RWPE1 (cell line): ENCODE results near the gene EFCAB14.
"Not testable (repeated sequence)": the region's sequence is repeated elsewhere in the genome, so short reads cannot be mapped to it uniquely, and the experiment has no call there.

ENCODE experiments used
- CTCF ChIA-PET: fragments of 350-600 bp; sonication (Branson Sonifier 250); formaldehyde crosslinking; extraction: SDS; loops from one replicate; lab custom pipeline; 2021; lab: Yijun Ruan, JAX
- POLR2A ChIA-PET: fragments of 400-600 bp; formaldehyde crosslinking; extraction: SDS; loops from one replicate; lab custom pipeline; 2020; ENCODE audit warnings: antibody characterized with exemption; ENCODE audit not compliant: low non-redundant PET; lab: Yijun Ruan, JAX
- DNase-seq: peaks from one replicate; pipeline ENCODE4 v3.0.0; 2012; ENCODE audit warnings: low spot score
- H3K27ac ChIP-seq: fragments of 450-650 bp; 2 replicates; pipeline ENCODE4 v1.5.1; 2017
- CTCF ChIP-seq: fragments of 450-650 bp; conservative IDR thresholded peaks from 2 replicates; pipeline ENCODE4 v1.5.1; 2017; ENCODE audit warnings: low read depth, mild to moderate bottlenecking

EFCAB14 gene

GRCh38 chr1:46723901-46724300 lies 5.0 kb upstream of the EFCAB14 start:
- ChIA-PET CTCF (interaction anchor here (0.6 to 1.2 kb wide), 4 partner anchors 11 to 318 kb away, joined by 3 read pairs; no protein-coding TSS in a partner anchor), POLR2A (no interaction called here)
- no peak for DNase-seq
- H3K27ac ChIP-seq, result no peak overlapping the region
- no peak for TF ChIP-seq CTCF

DNA sequence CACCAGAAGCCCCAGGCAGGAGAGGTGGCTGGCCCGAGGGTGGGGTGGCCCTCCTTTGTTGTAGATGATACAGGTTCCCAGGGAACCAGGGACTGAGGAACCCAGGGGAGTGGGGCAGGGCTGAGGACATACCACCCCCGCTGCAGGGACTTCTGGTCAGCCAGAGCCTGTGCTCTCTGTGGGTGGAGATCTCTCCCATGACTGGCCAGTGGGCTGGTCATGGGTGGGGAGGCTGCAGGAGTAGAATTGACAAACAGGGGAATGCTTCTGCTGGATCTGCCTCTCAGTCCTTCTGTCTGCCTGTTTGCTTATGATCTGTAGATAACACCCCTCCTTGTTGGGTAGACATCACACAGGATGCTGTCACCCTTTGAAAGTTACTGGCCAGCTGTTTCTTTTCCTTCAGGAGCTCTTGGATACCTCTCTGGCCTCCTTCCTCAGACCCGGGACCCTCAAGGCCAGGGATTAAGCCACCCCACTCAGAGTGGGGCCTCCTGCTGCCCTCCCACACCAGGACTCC lies 2.8 kb upstream of the EFCAB14 start:
- DNase-seq, result no peak
- ChIA-PET CTCF (no interaction called here), POLR2A (no interaction called here)
- TF ChIP-seq CTCF, result no peak
- no peak overlapping the region for H3K27ac ChIP-seq

DNA sequence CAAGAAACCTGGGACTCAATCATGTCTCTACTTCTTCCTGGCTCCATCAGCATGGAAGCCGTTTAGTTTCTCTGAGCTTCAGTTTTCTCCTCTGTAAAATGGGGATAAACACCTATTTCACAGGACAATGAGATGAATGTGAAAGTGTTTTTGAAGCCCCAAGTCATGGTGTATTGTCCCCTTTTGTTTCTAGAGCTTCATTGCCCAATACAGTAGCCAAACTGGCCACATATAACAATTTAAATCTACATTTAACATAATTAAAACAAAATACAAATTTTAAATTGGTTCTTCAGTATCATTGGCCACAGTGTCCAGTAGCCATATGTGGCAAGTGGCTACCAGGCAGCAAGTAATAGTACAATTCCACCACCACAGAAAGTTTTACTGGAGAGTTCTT lies 2.3 kb upstream of the EFCAB14 start:
- no peak for TF ChIP-seq CTCF
- CTCF ChIA-PET, result interaction anchor here (0.6 kb wide), 1 partner anchor 36 kb away, joined by 9 read pairs; no protein-coding TSS in a partner anchor
- POLR2A ChIA-PET, result no interaction called here
- no peak for DNase-seq
- H3K27ac ChIP-seq, result no peak overlapping the region

GRCh38 chr1:46720319-46720718 lies 1.4 kb upstream of the EFCAB14 start:
- POLR2A ChIA-PET, CTCF ChIA-PET, DNase-seq, H3K27ac ChIP-seq: not testable (repeated sequence)

DNA sequence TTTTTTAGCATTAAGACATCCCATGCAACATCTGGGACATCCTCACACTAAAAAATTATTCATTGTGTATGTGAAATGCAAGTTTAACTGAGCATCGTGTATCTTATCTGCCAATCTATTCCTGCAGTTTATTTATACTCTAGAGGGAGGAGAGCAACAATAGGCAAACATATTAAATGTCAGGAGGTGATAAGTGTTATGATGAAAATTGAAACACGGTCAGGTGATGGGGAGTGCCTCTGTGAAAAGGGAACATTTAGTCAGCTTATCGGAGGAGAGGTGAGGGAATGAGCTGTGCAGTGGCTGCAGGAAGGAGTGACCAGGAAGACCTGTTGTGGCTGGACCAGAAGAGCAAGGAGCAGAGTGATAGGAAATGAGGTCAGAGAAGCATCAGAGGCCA lies 775 bp upstream of the EFCAB14 start:
- CTCF ChIA-PET, result no interaction called here
- POLR2A ChIA-PET, result no interaction called here
- H3K27ac ChIP-seq, result no peak overlapping the region
- TF ChIP-seq CTCF, result no peak
- DNase-seq, result no peak

GRCh38 chr1:46718340-46718726 lies 581 bp downstream of the EFCAB14 start:
- ChIA-PET POLR2A (no interaction called here), CTCF (interaction anchor here (0.5 kb wide), 1 partner anchor 96 kb away, joined by 4 read pairs; no protein-coding TSS in a partner anchor)
- H3K27ac ChIP-seq, result peak overlapping the region; percentile 68
- no peak for DNase-seq
- no peak for TF ChIP-seq CTCF

- POLR2A ChIA-PET, result no interaction called here
- no peak for DNase-seq
- no peak for TF ChIP-seq CTCF
- CTCF ChIA-PET, result no interaction called here
- no peak overlapping the region for H3K27ac ChIP-seq
Observed at GRCh38 chr1:46717654-46718053, 1.3 kb downstream of the EFCAB14 start.
